Measurements from ENCODE around the gene PRLH.

Gene PRLH, protein sequence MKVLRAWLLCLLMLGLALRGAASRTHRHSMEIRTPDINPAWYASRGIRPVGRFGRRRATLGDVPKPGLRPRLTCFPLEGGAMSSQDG

DNA sequence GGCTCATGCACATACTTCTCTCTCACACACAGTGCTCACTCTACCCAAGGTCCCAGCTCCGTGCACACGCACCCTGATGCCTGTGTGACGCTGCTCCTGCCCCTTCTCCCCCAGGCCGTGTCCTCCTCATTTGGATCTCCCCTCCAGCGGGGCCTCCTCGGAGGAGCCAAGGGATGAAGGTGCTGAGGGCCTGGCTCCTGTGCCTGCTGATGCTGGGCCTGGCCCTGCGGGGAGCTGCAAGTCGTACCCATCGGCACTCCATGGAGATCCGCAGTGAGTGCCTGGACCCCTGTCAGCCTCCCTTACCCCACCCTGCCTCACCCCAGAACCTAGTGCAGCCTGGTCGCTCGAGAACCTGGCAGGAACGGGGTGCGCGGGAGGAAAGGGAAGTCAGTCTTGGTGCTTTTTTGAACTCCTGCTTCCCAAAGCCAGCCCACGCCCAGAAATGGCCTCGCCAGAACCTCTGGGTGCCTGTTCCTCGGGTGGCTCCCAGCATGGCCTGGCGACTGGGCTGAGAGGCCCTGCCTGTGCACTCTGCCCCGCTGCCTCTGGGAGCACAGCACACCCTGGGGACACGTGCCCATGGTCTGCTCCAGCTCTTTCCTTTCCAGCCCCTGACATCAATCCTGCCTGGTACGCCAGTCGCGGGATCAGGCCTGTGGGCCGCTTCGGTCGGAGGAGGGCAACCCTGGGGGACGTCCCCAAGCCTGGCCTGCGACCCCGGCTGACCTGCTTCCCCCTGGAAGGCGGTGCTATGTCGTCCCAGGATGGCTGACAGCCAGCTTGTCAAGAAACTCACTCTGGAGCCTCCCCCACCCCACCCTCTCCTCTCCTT lies at the start of gene PRLH:
PRLH (plus strand) TSS at position 174 of the 835 bp plus-strand sequence; CDS start at position 174, 0 bp downstream.
- TF ChIP-seq, protein P1, sequence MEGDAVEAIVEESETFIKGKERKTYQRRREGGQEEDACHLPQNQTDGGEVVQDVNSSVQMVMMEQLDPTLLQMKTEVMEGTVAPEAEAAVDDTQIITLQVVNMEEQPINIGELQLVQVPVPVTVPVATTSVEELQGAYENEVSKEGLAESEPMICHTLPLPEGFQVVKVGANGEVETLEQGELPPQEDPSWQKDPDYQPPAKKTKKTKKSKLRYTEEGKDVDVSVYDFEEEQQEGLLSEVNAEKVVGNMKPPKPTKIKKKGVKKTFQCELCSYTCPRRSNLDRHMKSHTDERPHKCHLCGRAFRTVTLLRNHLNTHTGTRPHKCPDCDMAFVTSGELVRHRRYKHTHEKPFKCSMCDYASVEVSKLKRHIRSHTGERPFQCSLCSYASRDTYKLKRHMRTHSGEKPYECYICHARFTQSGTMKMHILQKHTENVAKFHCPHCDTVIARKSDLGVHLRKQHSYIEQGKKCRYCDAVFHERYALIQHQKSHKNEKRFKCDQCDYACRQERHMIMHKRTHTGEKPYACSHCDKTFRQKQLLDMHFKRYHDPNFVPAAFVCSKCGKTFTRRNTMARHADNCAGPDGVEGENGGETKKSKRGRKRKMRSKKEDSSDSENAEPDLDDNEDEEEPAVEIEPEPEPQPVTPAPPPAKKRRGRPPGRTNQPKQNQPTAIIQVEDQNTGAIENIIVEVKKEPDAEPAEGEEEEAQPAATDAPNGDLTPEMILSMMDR (IDR thresholded peaks at IDR 0.05) = no peak
- Mint-ChIP-seq H3K9me3 (no peaks in the 10 kb centered on the region), H3K4me1 (peaks cover 6% of the 10 kb centered on the region), H3K27ac (no peak within 1 kb of the TSS), H3K4me3 (no peak within 1 kb of the TSS), H3K27me3 (ENCODE audit: low read depth, poor library complexity) (peaks cover 29% of the 10 kb centered on the region), H3K36me3 (ENCODE audit: low read depth) (no peaks in the 10 kb centered on the region)
- peak; percentile 27 for DNase-seq

DNA sequence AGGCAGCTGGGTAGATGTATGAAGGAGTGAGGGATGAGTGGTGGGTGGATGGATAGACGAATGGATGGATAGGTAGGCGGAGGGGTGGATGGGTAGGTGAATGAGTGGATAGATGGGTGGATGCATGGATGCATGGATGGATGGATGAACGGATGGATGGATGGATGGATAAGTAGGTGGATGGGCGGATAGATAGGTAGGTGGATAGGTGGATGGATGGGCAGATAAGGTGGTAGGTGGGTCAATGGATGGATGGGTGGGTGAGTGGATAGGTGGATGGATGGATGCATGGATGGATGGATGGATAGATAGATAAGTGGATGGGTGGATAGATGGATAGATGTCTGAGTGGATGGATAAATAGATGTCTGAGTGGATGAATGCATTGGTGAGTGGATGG lies 49.2 kb upstream of the PRLH start:
- no peak overlapping the region for H3K4me3 Mint-ChIP-seq
- TF ChIP-seq, protein P1 (IDR thresholded peaks at IDR 0.05) = no peak
- H3K27ac Mint-ChIP-seq = no peak overlapping the region
- no peaks in the 10 kb centered on the region for H3K9me3 Mint-ChIP-seq
- H3K4me1 Mint-ChIP-seq = peaks cover 30% of the 10 kb centered on the region
- H3K36me3 Mint-ChIP-seq (ENCODE audit: low read depth) = no peaks in the 10 kb centered on the region
- no peak for DNase-seq
- peaks cover 25% of the 10 kb centered on the region for H3K27me3 Mint-ChIP-seq (ENCODE audit: low read depth, poor library complexity)

DNA sequence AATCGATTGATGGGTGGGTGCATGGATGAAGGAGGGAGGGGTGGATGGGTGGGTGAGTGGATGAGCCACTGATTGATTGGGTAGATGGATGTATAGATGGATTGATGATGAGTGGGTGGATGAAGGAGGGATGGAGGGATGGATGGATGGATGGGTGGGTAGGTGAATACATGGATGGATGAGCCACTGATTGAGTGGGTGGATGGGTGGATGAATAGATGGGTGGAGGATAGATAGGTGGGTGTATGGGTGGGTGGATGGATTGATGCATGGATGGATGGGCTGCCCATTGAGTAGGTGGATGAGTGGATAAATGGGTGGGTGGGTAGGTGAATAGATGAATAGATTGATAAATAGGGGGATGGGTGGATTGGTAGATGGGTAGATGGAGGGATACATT lies 48.4 kb upstream of the PRLH start:
- Mint-ChIP-seq H3K27me3 (ENCODE audit: low read depth, poor library complexity) (peaks cover 25% of the 10 kb centered on the region), H3K4me3 (no peak overlapping the region), H3K9me3 (no peaks in the 10 kb centered on the region), H3K27ac (no peak overlapping the region), H3K4me1 (peaks cover 26% of the 10 kb centered on the region), H3K36me3 (ENCODE audit: low read depth) (no peaks in the 10 kb centered on the region)
- TF ChIP-seq, protein P1 (IDR thresholded peaks at IDR 0.05) = no peak
- no peak for DNase-seq

DNA sequence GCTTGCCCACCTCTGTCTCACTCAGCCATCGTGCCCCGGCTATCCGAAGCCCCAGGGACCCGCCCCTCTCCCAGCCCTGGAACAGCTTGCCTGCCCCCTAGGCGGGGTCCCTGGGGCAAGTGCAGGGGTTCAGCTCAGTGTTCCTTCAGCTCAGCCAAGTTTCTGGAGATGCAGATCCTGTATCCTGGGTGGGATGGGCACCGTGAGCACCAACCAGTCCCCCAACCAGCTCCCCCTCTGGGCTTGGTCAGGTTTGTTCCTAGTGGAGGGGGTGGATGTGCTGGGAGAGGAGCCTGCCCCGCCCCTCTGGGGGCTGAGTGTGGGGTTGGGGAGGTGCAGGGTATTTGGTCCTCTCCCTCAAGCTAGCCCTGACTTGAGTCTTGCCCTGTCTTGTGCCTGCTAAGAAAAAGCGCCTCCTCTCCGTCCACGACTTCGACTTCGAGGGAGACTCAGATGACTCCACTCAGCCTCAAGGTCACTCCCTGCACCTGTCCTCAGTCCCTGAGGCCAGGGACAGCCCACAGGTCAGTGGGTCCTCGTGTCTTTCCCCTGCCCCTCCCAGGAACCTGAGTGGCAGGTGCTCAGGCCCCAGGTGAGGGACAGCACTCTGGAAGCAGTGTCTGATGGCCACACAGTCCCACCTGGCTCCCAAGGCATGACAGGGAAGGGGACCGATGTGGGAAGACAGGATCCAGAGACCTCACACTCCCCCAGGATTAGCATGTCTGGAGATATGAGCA lies 46.7 kb upstream of the PRLH start:
- TF ChIP-seq, protein P1 (IDR thresholded peaks at IDR 0.05) = no peak
- Mint-ChIP-seq H3K4me3 (no peak overlapping the region), H3K27ac (no peak overlapping the region), H3K4me1 (peaks cover 9% of the 10 kb centered on the region), H3K36me3 (ENCODE audit: low read depth) (no peaks in the 10 kb centered on the region), H3K9me3 (no peaks in the 10 kb centered on the region), H3K27me3 (ENCODE audit: low read depth, poor library complexity) (peaks cover 24% of the 10 kb centered on the region)
- DNase-seq = no peak

DNA sequence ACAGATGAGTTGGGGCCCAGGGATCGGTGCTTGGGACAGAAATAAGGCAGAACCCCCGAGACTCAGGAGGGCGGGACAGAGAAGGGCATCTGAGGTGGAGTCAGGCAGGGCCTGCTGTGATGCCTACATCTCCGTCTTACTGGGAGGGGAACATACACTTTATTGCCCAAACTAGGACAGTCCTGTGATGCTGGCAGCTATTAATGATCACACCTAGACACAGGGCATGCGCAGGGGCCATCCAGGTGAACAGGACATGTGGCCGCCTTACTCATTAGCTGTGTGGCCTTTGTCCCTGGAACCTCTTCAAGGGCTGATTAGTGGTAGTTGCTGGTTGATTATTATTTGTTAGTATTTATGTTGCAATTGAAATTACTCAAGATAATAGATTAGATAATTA lies 46.1 kb upstream of the PRLH start:
- H3K4me1 Mint-ChIP-seq = peaks cover 3% of the 10 kb centered on the region
- H3K36me3 Mint-ChIP-seq (ENCODE audit: low read depth) = no peaks in the 10 kb centered on the region
- no peaks in the 10 kb centered on the region for H3K9me3 Mint-ChIP-seq
- TF ChIP-seq, protein P1 (IDR thresholded peaks at IDR 0.05) = no peak
- DNase-seq = no peak
- no peak overlapping the region for H3K27ac Mint-ChIP-seq
- H3K4me3 Mint-ChIP-seq = no peak overlapping the region
- H3K27me3 Mint-ChIP-seq (ENCODE audit: low read depth, poor library complexity) = peaks cover 19% of the 10 kb centered on the region

All from nephron progenitor cell (in vitro differentiated cells).